HepG2 (cell line): ENCODE data around the gene ATG13. TPM values are rescaled to one million over a fixed set of nuclear protein-coding genes. Genes with fewer than 3 reads are reported as not detected.

Experiments
- AKAP8 ChIP-seq: sonication (generic); formaldehyde crosslinking; IDR thresholded peaks from 2 replicates; pipeline ENCODE4 v1.5.1; 2020; ENCODE audit warnings: mild to moderate bottlenecking, missing genetic modification reagents
- ARNT ChIP-seq: fragments of 450-650 bp; IDR thresholded peaks from 2 replicates; pipeline ENCODE4 v1.6.1; 2017
- ATF7 ChIP-seq, 2 experiments: fragments of 450-650 bp in 1 of 2; sonication (generic) in 1 of 2; formaldehyde crosslinking in 1 of 2; IDR thresholded peaks; 2 replicates each; pipeline versions ENCODE4 v1.4.0 to v1.6.1; 2016 to 2020; ENCODE audit warnings: antibody characterized with exemption in 1 of 2, mild to moderate bottlenecking in 1 of 2, missing genetic modification reagents in 1 of 2
- ATM ChIP-seq: fragments of 450-650 bp; IDR thresholded peaks from 2 replicates; pipeline ENCODE4 v1.7.1; 2017; ENCODE audit warnings: mild to moderate bottlenecking, borderline replicate concordance
- BRD4 ChIP-seq: sonication (generic); formaldehyde crosslinking; IDR thresholded peaks from 2 replicates; pipeline ENCODE4 v1.4.0; 2020; ENCODE audit warnings: missing genetic modification reagents
- CENPX ChIP-seq: sonication (generic); formaldehyde crosslinking; IDR thresholded peaks from 2 replicates; pipeline ENCODE4 v1.9.0; 2021; ENCODE audit warnings: mild to moderate bottlenecking, missing genetic modification reagents, moderate library complexity
- DNMT1 ChIP-seq: sonication (generic); formaldehyde crosslinking; IDR thresholded peaks from 2 replicates; pipeline ENCODE4 v1.5.1; 2020; ENCODE audit warnings: mild to moderate bottlenecking, missing genetic modification reagents
- EZH2 ChIP-seq: conservative IDR thresholded peaks from 2 replicates; pipeline ENCODE4 v1.6.1; 2012; ENCODE audit warnings: mild to moderate bottlenecking, low read depth, low read length, moderate library complexity
- HDAC2 ChIP-seq: sonication (generic); formaldehyde crosslinking; IDR thresholded peaks from 2 replicates; pipeline ENCODE4 v1.4.0; 2020; ENCODE audit warnings: missing genetic modification reagents
- HNF4G ChIP-seq, 2 experiments: sonication (generic) in 1 of 2; formaldehyde crosslinking in 1 of 2; IDR thresholded peaks; 2 replicates each; pipeline versions ENCODE4 v1.4.0 to v1.6.1; 2011 to 2020; ENCODE audit warnings: borderline replicate concordance in 2 of 2, low read depth in 2 of 2, mild to moderate bottlenecking in 2 of 2, low read length in 1 of 2, missing genetic modification reagents in 1 of 2, moderate library complexity in 1 of 2
- HOXA3 ChIP-seq: sonication (generic); formaldehyde crosslinking; IDR thresholded peaks from 2 replicates; pipeline ENCODE4 v1.5.0; 2020; ENCODE audit warnings: missing genetic modification reagents
- MTERF4 ChIP-seq: sonication (generic); formaldehyde crosslinking; IDR thresholded peaks from 2 replicates; pipeline ENCODE4 v1.8.0; 2023; ENCODE audit warnings: mild to moderate bottlenecking, missing genetic modification reagents
- NCOA1 ChIP-seq: sonication (generic); formaldehyde crosslinking; IDR thresholded peaks from 2 replicates; pipeline ENCODE4 v1.9.0; 2021; ENCODE audit warnings: missing genetic modification reagents
- NFIB ChIP-seq: sonication (generic); formaldehyde crosslinking; IDR thresholded peaks from 2 replicates; pipeline ENCODE4 v1.9.0; 2021; ENCODE audit warnings: missing genetic modification reagents, mild to moderate bottlenecking, borderline replicate concordance
- NKX3-1 ChIP-seq: sonication (generic); formaldehyde crosslinking; IDR thresholded peaks from 2 replicates; pipeline ENCODE4 v1.5.0; 2020; ENCODE audit warnings: missing genetic modification reagents
- POGZ ChIP-seq: sonication (generic); formaldehyde crosslinking; IDR thresholded peaks from 2 replicates; pipeline ENCODE4 v1.4.0; 2020; ENCODE audit warnings: mild to moderate bottlenecking, missing genetic modification reagents
- REXO4 ChIP-seq: sonication (generic); formaldehyde crosslinking; IDR thresholded peaks from 2 replicates; pipeline ENCODE4 v1.8.0; 2022; ENCODE audit warnings: missing genetic modification reagents, mild to moderate bottlenecking, borderline replicate concordance
- RFXANK ChIP-seq: IDR thresholded peaks from 2 replicates; pipeline ENCODE4 v1.6.1; 2016
- TBL1XR1 ChIP-seq: fragments of 150-350 bp; IDR thresholded peaks from 2 replicates; pipeline ENCODE4 v1.6.1; 2014; ENCODE audit warnings: borderline replicate concordance, low read length; ENCODE audit not compliant: partially characterized antibody
- TFE3 ChIP-seq: IDR thresholded peaks from 2 replicates; pipeline ENCODE4 v1.6.1; 2016
- ZEB1 ChIP-seq: IDR thresholded peaks from 2 replicates; pipeline ENCODE4 v1.6.1; 2012; ENCODE audit warnings: mild to moderate bottlenecking, low read depth, inconsistent platforms; ENCODE audit not compliant: insufficient replicate concordance
- ZIK1 ChIP-seq: sonication (generic); formaldehyde crosslinking; IDR thresholded peaks from 2 replicates; pipeline ENCODE4 v1.5.0; 2020; ENCODE audit warnings: mild to moderate bottlenecking, low read depth, missing genetic modification reagents, borderline replicate concordance
- ZNF225 ChIP-seq: sonication (generic); formaldehyde crosslinking; IDR thresholded peaks from 2 replicates; pipeline ENCODE4 v1.4.0; 2020; ENCODE audit warnings: mild to moderate bottlenecking, missing genetic modification reagents
- ZNF253 ChIP-seq: sonication (generic); formaldehyde crosslinking; IDR thresholded peaks from 2 replicates; pipeline ENCODE4 v1.8.0; 2022; ENCODE audit warnings: mild to moderate bottlenecking, missing genetic modification reagents, borderline replicate concordance
- ZNF569 ChIP-seq: sonication (generic); formaldehyde crosslinking; IDR thresholded peaks from 2 replicates; pipeline ENCODE4 v1.5.0; 2020; ENCODE audit warnings: mild to moderate bottlenecking, missing genetic modification reagents, moderate library complexity, borderline replicate concordance
- polyA plus RNA-seq, 8 experiments: library from polyadenylated mRNA; depleted of rRNA in 3 of 8; stranded (reverse) in 7 of 8; unstranded in 1 of 8; fragments of >200 nt; fragmentation: Illumina TruSeq in 4 of 8; extraction: Trizol in 4 of 8; gene quantifications; 2 replicates each; pipeline versions ENCODE4 v1.2.1 to v1.2.3, GENCODE V29; 2011 to 2016; ENCODE audit warnings: low read depth in 4 of 8, missing spikeins in 1 of 8, mixed read lengths in 1 of 8; ENCODE audit not compliant: insufficient read depth in 1 of 8
- total RNA-seq, 5 experiments: library from RNA; depleted of rRNA; stranded (reverse); fragments of >200 nt; fragmentation: Illumina TruSeq; extraction: Trizol; gene quantifications; 2 replicates each; pipeline ENCODE4 v1.2.3, GENCODE V29; 2016; ENCODE audit warnings: low read depth in 1 of 5
- TF ChIP-seq, protein P1 (sequence below): sonication (generic); formaldehyde crosslinking; IDR thresholded peaks from 2 replicates; pipeline ENCODE4 v1.4.0; 2020; ENCODE audit warnings: missing genetic modification reagents
- TF ChIP-seq, protein P2 (sequence below): sonication (generic); formaldehyde crosslinking; IDR thresholded peaks from 2 replicates; pipeline ENCODE4 v1.4.0; 2020; ENCODE audit warnings: missing genetic modification reagents

ATG13 gene
- total and polyA plus RNA-seq, 2 of the 13 experiments (the other 11 are each of a cell fraction or from before 2014, with no cell fraction given) = 55.0 to 77.3 TPM

GRCh38 chr11:46597155-46597554 lies 20.2 kb upstream of the ATG13 start (continued):
- TF ChIP-seq MTERF4 = no peak
- no peak for TF ChIP-seq BRD4 (CRISPR knock-in tag)
- TF ChIP-seq DNMT1 (CRISPR knock-in tag) = no peak
- TF ChIP-seq AKAP8 (CRISPR knock-in tag) = no peak
- TF ChIP-seq ZNF253 (CRISPR knock-in tag) = no peak
- TF ChIP-seq RFXANK = no peak
- no peak for TF ChIP-seq ATM
- TF ChIP-seq NCOA1 (CRISPR knock-in tag) = no peak
- no peak for TF ChIP-seq REXO4
- TF ChIP-seq ATF7 (IDR thresholded peaks at IDR 0.05) = no peak
- no peak for TF ChIP-seq ATF7 (CRISPR knock-in tag; IDR thresholded peaks at IDR 0.05)
- TF ChIP-seq HOXA3 = no peak; the same call in 1 of the 2 replicates
- peak; percentile 97 for TF ChIP-seq ZEB1
- no peak for TF ChIP-seq ARNT
- TF ChIP-seq NFIB (CRISPR knock-in tag) = no peak
- TF ChIP-seq ZIK1 (CRISPR knock-in tag) = no peak
- no peak for TF ChIP-seq ZNF569 (CRISPR knock-in tag)
- TF ChIP-seq HDAC2 (CRISPR knock-in tag) = peak; percentile 73
- TF ChIP-seq TBL1XR1 = no peak
- TF ChIP-seq ZNF225 = no peak
- TF ChIP-seq CENPX (CRISPR knock-in tag) = no peak
- TF ChIP-seq TFE3 = peak; percentile 49; the same call in 1 of the 2 replicates
- TF ChIP-seq EZH2 = no peak
- TF ChIP-seq NKX3-1 (CRISPR knock-in tag) = no peak
- TF ChIP-seq, protein P1, sequence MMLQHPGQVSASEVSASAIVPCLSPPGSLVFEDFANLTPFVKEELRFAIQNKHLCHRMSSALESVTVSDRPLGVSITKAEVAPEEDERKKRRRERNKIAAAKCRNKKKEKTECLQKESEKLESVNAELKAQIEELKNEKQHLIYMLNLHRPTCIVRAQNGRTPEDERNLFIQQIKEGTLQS (CRISPR knock-in tag) = no peak
- no peak for TF ChIP-seq POGZ (CRISPR knock-in tag)
- TF ChIP-seq, protein P2, sequence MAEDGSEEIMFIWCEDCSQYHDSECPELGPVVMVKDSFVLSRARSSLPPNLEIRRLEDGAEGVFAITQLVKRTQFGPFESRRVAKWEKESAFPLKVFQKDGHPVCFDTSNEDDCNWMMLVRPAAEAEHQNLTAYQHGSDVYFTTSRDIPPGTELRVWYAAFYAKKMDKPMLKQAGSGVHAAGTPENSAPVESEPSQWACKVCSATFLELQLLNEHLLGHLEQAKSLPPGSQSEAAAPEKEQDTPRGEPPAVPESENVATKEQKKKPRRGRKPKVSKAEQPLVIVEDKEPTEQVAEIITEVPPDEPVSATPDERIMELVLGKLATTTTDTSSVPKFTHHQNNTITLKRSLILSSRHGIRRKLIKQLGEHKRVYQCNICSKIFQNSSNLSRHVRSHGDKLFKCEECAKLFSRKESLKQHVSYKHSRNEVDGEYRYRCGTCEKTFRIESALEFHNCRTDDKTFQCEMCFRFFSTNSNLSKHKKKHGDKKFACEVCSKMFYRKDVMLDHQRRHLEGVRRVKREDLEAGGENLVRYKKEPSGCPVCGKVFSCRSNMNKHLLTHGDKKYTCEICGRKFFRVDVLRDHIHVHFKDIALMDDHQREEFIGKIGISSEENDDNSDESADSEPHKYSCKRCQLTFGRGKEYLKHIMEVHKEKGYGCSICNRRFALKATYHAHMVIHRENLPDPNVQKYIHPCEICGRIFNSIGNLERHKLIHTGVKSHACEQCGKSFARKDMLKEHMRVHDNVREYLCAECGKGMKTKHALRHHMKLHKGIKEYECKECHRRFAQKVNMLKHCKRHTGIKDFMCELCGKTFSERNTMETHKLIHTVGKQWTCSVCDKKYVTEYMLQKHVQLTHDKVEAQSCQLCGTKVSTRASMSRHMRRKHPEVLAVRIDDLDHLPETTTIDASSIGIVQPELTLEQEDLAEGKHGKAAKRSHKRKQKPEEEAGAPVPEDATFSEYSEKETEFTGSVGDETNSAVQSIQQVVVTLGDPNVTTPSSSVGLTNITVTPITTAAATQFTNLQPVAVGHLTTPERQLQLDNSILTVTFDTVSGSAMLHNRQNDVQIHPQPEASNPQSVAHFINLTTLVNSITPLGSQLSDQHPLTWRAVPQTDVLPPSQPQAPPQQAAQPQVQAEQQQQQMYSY (CRISPR knock-in tag) = no peak
- TF ChIP-seq HNF4G (IDR thresholded peaks at IDR 0.05; ENCODE audit: borderline replicate concordance, low read depth, low read length) = peak; percentile 71; the same call in 1 of the 2 replicates
- TF ChIP-seq HNF4G (CRISPR knock-in tag; IDR thresholded peaks at IDR 0.05; ENCODE audit: borderline replicate concordance, low read depth) = no peak
